Neural crest cell (in vitro differentiated cells): ENCODE results near the gene CMC4. TPM values are rescaled to one million over a fixed set of nuclear protein-coding genes. Genes with fewer than 3 reads are reported as not detected.

Experiments
- DNase-seq: peaks from one replicate; pipeline ENCODE4 v3.0.0; 2021; ENCODE audit warnings: low read depth, mixed read lengths, low spot score
- H3K27ac Mint-ChIP-seq: one replicate; pipeline ENCODE4 v1.8.0; 2021; ENCODE audit warnings: mild to moderate bottlenecking, mixed read lengths; ENCODE audit not compliant: unreplicated experiment
- H3K27me3 Mint-ChIP-seq: 2 replicates; pipeline ENCODE4 v1.8.0; 2021; ENCODE audit warnings: low read depth, mild to moderate bottlenecking, mixed read lengths
- H3K36me3 Mint-ChIP-seq: 2 replicates; pipeline ENCODE4 v1.8.0; 2021; ENCODE audit warnings: low read depth, mild to moderate bottlenecking, mixed read lengths
- H3K4me1 Mint-ChIP-seq: 2 replicates; pipeline ENCODE4 v1.8.0; 2021; ENCODE audit warnings: mixed read lengths
- H3K4me3 Mint-ChIP-seq: one replicate; pipeline ENCODE4 v1.8.0; 2021; ENCODE audit warnings: mild to moderate bottlenecking, mixed read lengths
- H3K9me3 Mint-ChIP-seq: 2 replicates; pipeline ENCODE4 v1.8.0; 2021; ENCODE audit warnings: mixed read lengths
- CTCF ChIP-seq: fragments of 200-600 bp; sonication (generic); conservative IDR thresholded peaks from 2 replicates; pipeline ENCODE4 v1.5.0; 2021; ENCODE audit warnings: antibody characterized with exemption, mild to moderate bottlenecking
- total RNA-seq: library from RNA; stranded (reverse); gene quantifications from 2 replicates; pipeline ENCODE4 v1.2.1, GENCODE V29; 2021

The CMC4 gene
- total RNA-seq, 1 donor from 2014 or later = 4.3 TPM

GRCh38 chrX:155053656-155054055 is 17.3 kb downstream of the CMC4 start:
- no peak overlapping the region for H3K27ac Mint-ChIP-seq
- TF ChIP-seq CTCF = no peak
- DNase-seq = no peak
- peaks cover 16% of the 10 kb centered on the region for H3K36me3 Mint-ChIP-seq
- H3K27me3 Mint-ChIP-seq = no peaks in the 10 kb centered on the region
- no peak overlapping the region for H3K4me3 Mint-ChIP-seq
- peaks cover 6% of the 10 kb centered on the region for H3K4me1 Mint-ChIP-seq
- peaks cover 4% of the 10 kb centered on the region for H3K9me3 Mint-ChIP-seq

DNA sequence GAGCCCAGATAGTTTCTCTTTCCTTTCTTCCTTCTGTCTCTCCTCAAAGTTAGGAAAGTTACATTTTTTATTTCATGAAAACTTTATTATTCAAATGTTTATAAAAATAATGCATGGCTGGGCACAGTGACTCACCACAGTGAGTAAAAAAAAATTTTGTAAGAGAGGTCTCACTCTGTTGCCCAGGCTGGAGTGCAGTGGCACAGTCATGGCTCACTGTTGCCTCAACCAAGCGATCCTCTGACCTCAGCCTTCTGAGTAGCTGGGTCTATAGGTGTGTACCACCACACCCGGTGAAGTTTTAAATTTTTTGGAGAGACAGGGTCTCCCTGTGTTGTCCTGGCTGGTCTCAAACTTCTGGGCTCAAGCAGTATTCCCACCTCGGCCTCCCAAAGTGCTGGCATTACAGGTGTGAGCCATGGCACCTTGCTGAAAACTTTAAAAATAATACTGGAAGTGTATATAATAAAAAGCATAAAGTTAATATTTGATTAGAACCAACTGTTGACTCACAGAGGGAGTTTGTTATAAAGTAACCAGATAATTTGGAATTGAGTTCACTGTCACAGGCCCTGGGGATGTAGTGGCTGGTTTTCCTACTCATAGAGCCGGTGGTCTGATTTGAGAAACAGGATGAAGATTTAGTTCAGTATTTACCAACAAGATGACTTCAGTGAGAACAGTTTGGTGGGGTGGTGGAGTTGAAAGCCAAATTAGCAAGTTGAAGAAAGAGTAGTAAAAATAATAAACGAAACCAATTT is 18.0 kb downstream of the CMC4 start:
- no peak for TF ChIP-seq CTCF
- H3K4me3 Mint-ChIP-seq = no peak overlapping the region
- H3K4me1 Mint-ChIP-seq = peaks cover 6% of the 10 kb centered on the region
- no peaks in the 10 kb centered on the region for H3K27me3 Mint-ChIP-seq
- no peak overlapping the region for H3K27ac Mint-ChIP-seq
- H3K36me3 Mint-ChIP-seq = peaks cover 16% of the 10 kb centered on the region
- peaks cover 4% of the 10 kb centered on the region for H3K9me3 Mint-ChIP-seq
- DNase-seq = no peak

- H3K27ac Mint-ChIP-seq = no peak overlapping the region
- TF ChIP-seq CTCF = peak; percentile 55
- H3K4me1 Mint-ChIP-seq = peaks cover 3% of the 10 kb centered on the region
Observed at GRCh38 chrX:155048977-155049619, 21.8 kb downstream of the CMC4 start.

DNA sequence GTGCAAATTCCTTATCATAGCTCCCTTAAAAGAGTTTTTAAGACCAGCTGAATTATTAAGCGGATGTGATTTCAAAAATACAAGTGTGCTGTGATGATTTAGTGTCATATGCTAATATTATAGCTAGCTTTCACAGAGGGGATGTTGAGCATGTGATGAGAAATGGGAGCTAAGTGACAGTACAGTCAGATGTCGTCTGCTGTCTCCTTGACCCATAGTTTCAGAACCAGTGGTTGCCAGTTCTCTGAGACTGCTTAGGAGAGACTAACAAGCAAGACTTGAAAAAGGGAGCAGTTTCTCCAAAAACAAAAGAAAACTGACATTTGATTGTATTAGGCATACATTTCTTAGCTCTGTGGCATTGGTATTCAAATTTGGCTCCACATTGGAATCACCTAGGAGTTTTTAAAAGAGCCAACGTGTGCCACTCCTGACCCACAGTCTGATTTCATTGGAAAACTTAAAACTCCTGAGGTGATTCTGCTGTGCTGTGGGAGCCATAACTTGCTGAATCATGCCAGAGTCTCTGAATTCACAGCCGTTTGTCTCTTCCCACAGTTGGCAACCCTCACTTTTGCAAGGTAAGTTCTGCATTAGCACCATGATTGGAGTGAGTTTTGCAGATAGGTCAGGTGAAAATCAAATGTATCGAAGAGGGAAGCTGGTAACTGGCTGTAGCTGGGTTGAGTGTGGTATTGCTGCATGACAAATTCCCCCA is 24.0 kb downstream of the CMC4 start:
- H3K27me3 Mint-ChIP-seq = no peaks in the 10 kb centered on the region
- H3K4me3 Mint-ChIP-seq = no peak overlapping the region
- DNase-seq = no peak
- H3K4me1 Mint-ChIP-seq = peaks cover 3% of the 10 kb centered on the region
- H3K27ac Mint-ChIP-seq = no peak overlapping the region
- no peaks in the 10 kb centered on the region for H3K9me3 Mint-ChIP-seq
- H3K36me3 Mint-ChIP-seq = peaks cover 12% of the 10 kb centered on the region
- no peak for TF ChIP-seq CTCF

More at GRCh38 chrX:155048977-155049619, 21.8 kb downstream of the CMC4 start:
- DNase-seq = peak; percentile 44
- H3K4me3 Mint-ChIP-seq = no peak overlapping the region
- peaks cover 4% of the 10 kb centered on the region for H3K9me3 Mint-ChIP-seq
- peaks cover 16% of the 10 kb centered on the region for H3K36me3 Mint-ChIP-seq
- H3K27me3 Mint-ChIP-seq = no peaks in the 10 kb centered on the region

DNA sequence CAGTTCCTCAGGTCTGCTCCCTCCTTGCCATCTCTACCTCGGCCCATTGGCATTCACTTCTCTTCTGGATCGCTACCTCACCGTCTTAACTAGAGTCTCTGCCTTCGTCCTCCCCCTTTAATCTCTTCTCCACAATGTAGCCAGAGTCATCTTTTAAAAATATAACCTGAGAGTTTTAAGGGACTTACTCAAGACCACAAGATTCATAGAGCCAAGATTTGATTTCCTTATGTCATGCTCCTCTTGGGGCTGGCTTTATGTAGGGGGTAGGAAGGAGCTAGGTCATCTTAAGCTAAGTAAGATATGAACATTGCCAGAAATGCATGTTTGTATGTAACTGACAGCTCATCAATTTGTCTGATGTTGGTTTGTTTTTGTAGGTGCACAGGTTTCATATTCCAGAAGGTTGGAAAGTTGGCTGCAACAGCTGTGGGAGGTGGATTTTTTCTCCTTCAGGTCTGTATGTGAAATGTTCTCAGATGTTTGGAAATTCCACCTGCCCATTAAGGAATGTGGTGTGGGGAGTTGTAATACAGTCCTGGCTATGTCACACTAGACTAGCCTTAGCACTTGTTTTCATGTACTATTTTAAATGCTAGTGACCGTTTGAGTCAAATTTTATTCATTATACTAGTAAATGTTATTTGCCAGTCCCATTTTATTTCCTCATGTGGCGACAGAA is 24.7 kb downstream of the CMC4 start:
- no peak for DNase-seq
- no peaks in the 10 kb centered on the region for H3K27me3 Mint-ChIP-seq
- no peak for TF ChIP-seq CTCF
- H3K9me3 Mint-ChIP-seq = no peaks in the 10 kb centered on the region
- peaks cover 3% of the 10 kb centered on the region for H3K4me1 Mint-ChIP-seq
- H3K36me3 Mint-ChIP-seq = peaks cover 9% of the 10 kb centered on the region
- no peak overlapping the region for H3K27ac Mint-ChIP-seq
- H3K4me3 Mint-ChIP-seq = no peak overlapping the region
